ENCODE data around the gene KCNJ3. TPM values are rescaled to one million over a fixed set of nuclear protein-coding genes. Genes with fewer than 3 reads are reported as not detected.

The KCNJ3 gene
- total and polyA plus RNA-seq, 2 donors (not counting 1 experiment from before 2014, with no cell fraction given) = not detected

DNA sequence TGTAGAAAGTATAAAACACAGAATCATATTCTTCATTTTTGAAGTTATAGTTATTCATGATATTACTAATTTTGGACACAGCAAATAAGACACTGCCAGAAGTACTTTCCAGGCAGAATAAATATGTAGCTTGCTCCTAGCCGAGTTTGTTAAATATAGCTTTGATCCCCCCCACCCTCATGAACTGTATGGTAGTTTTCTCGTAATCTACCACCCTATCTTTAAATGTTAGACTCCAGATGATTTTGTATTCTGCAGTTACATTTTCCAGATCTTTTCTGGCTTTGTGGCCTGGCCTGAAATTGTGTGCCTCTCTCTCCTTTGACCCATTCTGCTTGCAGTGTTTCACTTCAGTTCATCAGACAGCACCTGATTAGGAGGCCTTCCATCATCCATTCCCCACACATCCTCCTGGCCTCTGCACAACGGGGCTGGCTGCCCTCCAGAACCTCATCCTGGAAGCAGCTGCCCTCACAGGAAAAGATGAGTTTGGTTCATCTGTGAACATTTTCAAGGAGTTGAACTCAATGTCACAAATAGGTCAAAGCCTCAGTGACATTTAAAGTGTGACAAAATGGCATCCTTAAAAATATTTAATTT is 4.7 kb upstream of the KCNJ3 start:
- TF ChIP-seq, protein P1, sequence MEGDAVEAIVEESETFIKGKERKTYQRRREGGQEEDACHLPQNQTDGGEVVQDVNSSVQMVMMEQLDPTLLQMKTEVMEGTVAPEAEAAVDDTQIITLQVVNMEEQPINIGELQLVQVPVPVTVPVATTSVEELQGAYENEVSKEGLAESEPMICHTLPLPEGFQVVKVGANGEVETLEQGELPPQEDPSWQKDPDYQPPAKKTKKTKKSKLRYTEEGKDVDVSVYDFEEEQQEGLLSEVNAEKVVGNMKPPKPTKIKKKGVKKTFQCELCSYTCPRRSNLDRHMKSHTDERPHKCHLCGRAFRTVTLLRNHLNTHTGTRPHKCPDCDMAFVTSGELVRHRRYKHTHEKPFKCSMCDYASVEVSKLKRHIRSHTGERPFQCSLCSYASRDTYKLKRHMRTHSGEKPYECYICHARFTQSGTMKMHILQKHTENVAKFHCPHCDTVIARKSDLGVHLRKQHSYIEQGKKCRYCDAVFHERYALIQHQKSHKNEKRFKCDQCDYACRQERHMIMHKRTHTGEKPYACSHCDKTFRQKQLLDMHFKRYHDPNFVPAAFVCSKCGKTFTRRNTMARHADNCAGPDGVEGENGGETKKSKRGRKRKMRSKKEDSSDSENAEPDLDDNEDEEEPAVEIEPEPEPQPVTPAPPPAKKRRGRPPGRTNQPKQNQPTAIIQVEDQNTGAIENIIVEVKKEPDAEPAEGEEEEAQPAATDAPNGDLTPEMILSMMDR (conservative IDR thresholded peaks at IDR 0.05 in 1 of 2, IDR thresholded peaks at IDR 0.05 in 1 of 2; ENCODE audit: low read depth in 1 of 2, low read length in 2 of 2) = no peak
- no peak for TF ChIP-seq EZH2 (IDR thresholded peaks at IDR 0.05; ENCODE audit: low read length, missing control alignments)
- H3K4me3 ChIP-seq (replicated peaks in 1 of 4; ENCODE audit: control extremely low read depth in 1 of 4, insufficient read depth in 1 of 4, low read depth in 3 of 4, low read length in 4 of 4) = no peak overlapping the region
- H4K20me1 ChIP-seq (ENCODE audit: control insufficient read depth, extremely low read depth, insufficient read depth, low read length) = no peaks in the 10 kb centered on the region
- H3K9me3 ChIP-seq (ENCODE audit: control insufficient read depth, insufficient read depth, low read depth, low read length) = no peaks in the 10 kb centered on the region
- no peak overlapping the region for H3K4me2 ChIP-seq (ENCODE audit: extremely low read depth, insufficient read depth, low read length)
- H3K4me1 ChIP-seq (ENCODE audit: control insufficient read depth, extremely low read depth, insufficient read depth, low read length) = no peaks in the 10 kb centered on the region
- H3K9ac ChIP-seq (ENCODE audit: insufficient read depth, low read length) = no peak overlapping the region
- H3K79me2 ChIP-seq (ENCODE audit: control insufficient read depth, insufficient read depth, low read length) = no peaks in the 10 kb centered on the region
- no peaks in the 10 kb centered on the region for H3K27me3 ChIP-seq (ENCODE audit: control insufficient read depth, insufficient read depth, low read length)
- H3K36me3 ChIP-seq (ENCODE audit: control insufficient read depth, insufficient read depth, low read length) = no peaks in the 10 kb centered on the region
- no peak for DNase-seq (ENCODE audit: low read depth in 2 of 2)
- H2AFZ ChIP-seq (ENCODE audit: low read length) = no peak overlapping the region
- no peak overlapping the region for H3K27ac ChIP-seq (ENCODE audit: insufficient read depth, low read length)

DNA sequence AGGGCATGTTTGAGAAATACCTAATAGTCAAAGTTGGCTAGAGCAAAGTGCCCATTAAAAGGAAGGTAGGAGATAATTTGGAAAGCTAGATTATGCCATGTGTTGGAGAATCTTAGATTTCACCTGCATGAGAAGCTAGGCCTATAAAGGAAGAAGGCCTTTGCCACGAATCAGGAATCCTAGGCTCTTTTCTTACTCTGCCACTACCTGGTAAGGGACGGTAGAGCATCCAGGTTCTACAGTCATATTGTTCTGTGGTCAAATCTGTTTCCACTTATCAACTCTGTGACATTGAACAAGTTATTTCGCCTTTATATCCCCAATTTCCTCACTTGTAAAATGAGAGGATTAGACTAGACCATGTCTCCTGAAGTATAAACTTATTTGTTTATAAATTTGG is 3.6 kb upstream of the KCNJ3 start:
- no peak for DNase-seq (ENCODE audit: low read depth in 2 of 2)
- Histone ChIP-seq H3K79me2 (ENCODE audit: control insufficient read depth, insufficient read depth, low read length) (no peaks in the 10 kb centered on the region), H3K4me3 (replicated peaks in 1 of 4; ENCODE audit: control extremely low read depth in 1 of 4, insufficient read depth in 1 of 4, low read depth in 3 of 4, low read length in 4 of 4) (no peak overlapping the region), H3K27me3 (ENCODE audit: control insufficient read depth, insufficient read depth, low read length) (no peaks in the 10 kb centered on the region), H4K20me1 (ENCODE audit: control insufficient read depth, extremely low read depth, insufficient read depth, low read length) (no peaks in the 10 kb centered on the region), H3K36me3 (ENCODE audit: control insufficient read depth, insufficient read depth, low read length) (no peaks in the 10 kb centered on the region), H3K9me3 (ENCODE audit: control insufficient read depth, insufficient read depth, low read depth, low read length) (no peaks in the 10 kb centered on the region), H3K9ac (ENCODE audit: insufficient read depth, low read length) (no peak overlapping the region), H3K4me2 (ENCODE audit: extremely low read depth, insufficient read depth, low read length) (no peak overlapping the region), H3K27ac (ENCODE audit: insufficient read depth, low read length) (no peak overlapping the region), H3K4me1 (ENCODE audit: control insufficient read depth, extremely low read depth, insufficient read depth, low read length) (no peaks in the 10 kb centered on the region), H2AFZ (ENCODE audit: low read length) (no peak overlapping the region)
- TF ChIP-seq, protein P1 (conservative IDR thresholded peaks at IDR 0.05 in 1 of 2, IDR thresholded peaks at IDR 0.05 in 1 of 2; ENCODE audit: low read depth in 1 of 2, low read length in 2 of 2) = no peak
- TF ChIP-seq EZH2 (IDR thresholded peaks at IDR 0.05; ENCODE audit: low read length, missing control alignments) = no peak

DNA sequence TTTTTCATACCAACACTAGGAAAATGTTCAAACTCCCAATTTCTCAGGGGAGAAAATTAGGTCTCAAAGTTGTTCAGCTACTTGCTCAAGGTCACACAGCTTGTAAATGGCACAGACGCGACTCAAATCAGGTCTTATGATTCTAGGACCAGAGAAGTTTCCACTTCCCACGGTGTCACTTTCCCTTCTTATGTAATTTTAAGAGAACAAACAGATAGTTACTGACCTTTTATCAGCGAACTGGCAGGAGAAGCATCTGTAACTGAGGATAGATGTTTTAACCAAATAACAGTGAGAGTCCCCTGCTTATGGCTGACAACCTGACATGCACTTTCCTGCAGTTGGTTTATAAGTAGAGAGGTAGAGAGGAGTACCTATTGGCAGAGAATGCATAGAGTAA is 2.1 kb upstream of the KCNJ3 start:
- no peaks in the 10 kb centered on the region for H3K9me3 ChIP-seq (ENCODE audit: control insufficient read depth, insufficient read depth, low read depth, low read length)
- TF ChIP-seq EZH2 (IDR thresholded peaks at IDR 0.05; ENCODE audit: low read length, missing control alignments) = no peak
- TF ChIP-seq, protein P1 (conservative IDR thresholded peaks at IDR 0.05 in 1 of 2, IDR thresholded peaks at IDR 0.05 in 1 of 2; ENCODE audit: low read depth in 1 of 2, low read length in 2 of 2) = no peak
- H3K36me3 ChIP-seq (ENCODE audit: control insufficient read depth, insufficient read depth, low read length) = no peaks in the 10 kb centered on the region
- no peaks in the 10 kb centered on the region for H3K79me2 ChIP-seq (ENCODE audit: control insufficient read depth, insufficient read depth, low read length)
- H3K4me3 ChIP-seq (replicated peaks in 1 of 4; ENCODE audit: control extremely low read depth in 1 of 4, insufficient read depth in 1 of 4, low read depth in 3 of 4, low read length in 4 of 4) = no peak overlapping the region
- no peak overlapping the region for H2AFZ ChIP-seq (ENCODE audit: low read length)
- no peak overlapping the region for H3K4me2 ChIP-seq (ENCODE audit: extremely low read depth, insufficient read depth, low read length)
- H3K27me3 ChIP-seq (ENCODE audit: control insufficient read depth, insufficient read depth, low read length) = no peaks in the 10 kb centered on the region
- no peak overlapping the region for H3K9ac ChIP-seq (ENCODE audit: insufficient read depth, low read length)
- DNase-seq (ENCODE audit: low read depth in 2 of 2) = no peak
- no peak overlapping the region for H3K27ac ChIP-seq (ENCODE audit: insufficient read depth, low read length)
- H3K4me1 ChIP-seq (ENCODE audit: control insufficient read depth, extremely low read depth, insufficient read depth, low read length) = no peaks in the 10 kb centered on the region
- H4K20me1 ChIP-seq (ENCODE audit: control insufficient read depth, extremely low read depth, insufficient read depth, low read length) = no peaks in the 10 kb centered on the region

All from fibroblast of lung (primary cell).